ENCODE results near the gene NR5A2.

GRCh38 chr1:200213392-200213791 lies 185.9 kb downstream of the NR5A2 start:
- TF ChIP-seq, protein P1, sequence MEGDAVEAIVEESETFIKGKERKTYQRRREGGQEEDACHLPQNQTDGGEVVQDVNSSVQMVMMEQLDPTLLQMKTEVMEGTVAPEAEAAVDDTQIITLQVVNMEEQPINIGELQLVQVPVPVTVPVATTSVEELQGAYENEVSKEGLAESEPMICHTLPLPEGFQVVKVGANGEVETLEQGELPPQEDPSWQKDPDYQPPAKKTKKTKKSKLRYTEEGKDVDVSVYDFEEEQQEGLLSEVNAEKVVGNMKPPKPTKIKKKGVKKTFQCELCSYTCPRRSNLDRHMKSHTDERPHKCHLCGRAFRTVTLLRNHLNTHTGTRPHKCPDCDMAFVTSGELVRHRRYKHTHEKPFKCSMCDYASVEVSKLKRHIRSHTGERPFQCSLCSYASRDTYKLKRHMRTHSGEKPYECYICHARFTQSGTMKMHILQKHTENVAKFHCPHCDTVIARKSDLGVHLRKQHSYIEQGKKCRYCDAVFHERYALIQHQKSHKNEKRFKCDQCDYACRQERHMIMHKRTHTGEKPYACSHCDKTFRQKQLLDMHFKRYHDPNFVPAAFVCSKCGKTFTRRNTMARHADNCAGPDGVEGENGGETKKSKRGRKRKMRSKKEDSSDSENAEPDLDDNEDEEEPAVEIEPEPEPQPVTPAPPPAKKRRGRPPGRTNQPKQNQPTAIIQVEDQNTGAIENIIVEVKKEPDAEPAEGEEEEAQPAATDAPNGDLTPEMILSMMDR (conservative IDR thresholded peaks at IDR 0.05 in 1 of 2, IDR thresholded peaks at IDR 0.05 in 1 of 2; ENCODE audit: extremely low read depth in 1 of 2, insufficient read depth in 1 of 2, low read depth in 1 of 2, low read length in 2 of 2): no peak
- no peak for TF ChIP-seq EZH2 (IDR thresholded peaks at IDR 0.05; ENCODE audit: borderline replicate concordance, low read length)

Measured in mammary epithelial cell (primary cell).